Upper lobe of left lung (tissue), 4 donors: ENCODE results near the gene KIF12.

Experiments
- EP300 ChIP-seq, 4 donors: sonication (generic); formaldehyde crosslinking; IDR thresholded peaks; one replicate each; pipeline ENCODE4 v1.5.1; 2017; ENCODE audit warnings: antibody characterized with exemption in 4 of 4, control low read depth in 2 of 4
- POLR2A ChIP-seq, 4 donors: fragments of 450-650 bp; IDR thresholded peaks; one replicate each; pipeline ENCODE4 v1.5.1; 2016 to 2017; ENCODE audit warnings: antibody characterized with exemption in 4 of 4, mild to moderate bottlenecking in 2 of 4
- POLR2AphosphoS5 ChIP-seq, 2 donors: sonication (generic); formaldehyde crosslinking; IDR thresholded peaks; one replicate each; pipeline ENCODE4 v1.5.1; 2017; ENCODE audit warnings: antibody characterized with exemption in 2 of 2

GRCh38 chr9:114115654-114116125 is 16.6 kb upstream of the KIF12 start:
- TF ChIP-seq EP300 (IDR thresholded peaks at IDR 0.05) (no peak), POLR2A (IDR thresholded peaks at IDR 0.05) (no peak), POLR2AphosphoS5 (IDR thresholded peaks at IDR 0.05) (no peak)
